Retinal pigment epithelial cell (primary cell): Measurements from ENCODE around the gene CNPPD1.

Experiments used
- DNase-seq: peaks from one replicate; pipeline ENCODE4 v3.0.0-alpha.2; 2010; ENCODE audit warnings: low read depth
- H3K4me3 ChIP-seq: 2 replicates; pipeline ENCODE4 v1.5.1; 2011; ENCODE audit warnings: mild to moderate bottlenecking, low read length, control low read depth, moderate library complexity
- TF ChIP-seq, protein P1 (sequence below): conservative IDR thresholded peaks from 2 replicates; pipeline ENCODE4 v1.5.1; 2011; ENCODE audit warnings: low read depth, low read length, control low read depth, inconsistent platforms

Gene CNPPD1

DNA sequence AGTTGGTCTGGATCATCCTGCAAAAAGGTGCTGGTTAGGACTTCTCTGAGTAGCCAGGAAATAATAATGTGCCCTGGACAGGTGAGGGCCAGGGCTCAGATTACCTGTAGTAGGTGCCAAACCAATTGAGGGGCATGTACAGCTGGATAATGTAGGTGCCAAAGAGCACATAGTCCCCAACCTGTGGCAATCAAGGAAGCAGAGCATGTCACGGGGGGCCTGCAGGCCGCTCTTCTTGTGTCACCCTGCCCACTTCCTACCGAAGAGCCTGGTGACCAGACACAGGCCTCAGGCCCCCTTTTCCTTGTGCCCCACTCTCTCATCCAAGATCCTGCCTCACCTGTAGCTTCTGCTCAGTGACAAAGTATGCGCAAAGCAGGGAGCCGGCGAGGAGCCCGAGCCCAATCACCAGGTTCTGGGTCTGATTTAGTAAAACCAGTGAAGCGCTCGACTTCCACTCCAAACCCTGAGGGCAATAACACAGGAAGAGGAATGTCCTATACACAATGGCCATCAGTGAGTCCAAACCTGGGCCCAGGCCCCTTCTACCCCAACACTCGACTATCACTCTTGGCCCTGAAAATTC is 36.9 kb upstream of the CNPPD1 start:
- no peak overlapping the region for H3K4me3 ChIP-seq
- DNase-seq: no peak
- TF ChIP-seq, protein P1, sequence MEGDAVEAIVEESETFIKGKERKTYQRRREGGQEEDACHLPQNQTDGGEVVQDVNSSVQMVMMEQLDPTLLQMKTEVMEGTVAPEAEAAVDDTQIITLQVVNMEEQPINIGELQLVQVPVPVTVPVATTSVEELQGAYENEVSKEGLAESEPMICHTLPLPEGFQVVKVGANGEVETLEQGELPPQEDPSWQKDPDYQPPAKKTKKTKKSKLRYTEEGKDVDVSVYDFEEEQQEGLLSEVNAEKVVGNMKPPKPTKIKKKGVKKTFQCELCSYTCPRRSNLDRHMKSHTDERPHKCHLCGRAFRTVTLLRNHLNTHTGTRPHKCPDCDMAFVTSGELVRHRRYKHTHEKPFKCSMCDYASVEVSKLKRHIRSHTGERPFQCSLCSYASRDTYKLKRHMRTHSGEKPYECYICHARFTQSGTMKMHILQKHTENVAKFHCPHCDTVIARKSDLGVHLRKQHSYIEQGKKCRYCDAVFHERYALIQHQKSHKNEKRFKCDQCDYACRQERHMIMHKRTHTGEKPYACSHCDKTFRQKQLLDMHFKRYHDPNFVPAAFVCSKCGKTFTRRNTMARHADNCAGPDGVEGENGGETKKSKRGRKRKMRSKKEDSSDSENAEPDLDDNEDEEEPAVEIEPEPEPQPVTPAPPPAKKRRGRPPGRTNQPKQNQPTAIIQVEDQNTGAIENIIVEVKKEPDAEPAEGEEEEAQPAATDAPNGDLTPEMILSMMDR: no peak

DNA sequence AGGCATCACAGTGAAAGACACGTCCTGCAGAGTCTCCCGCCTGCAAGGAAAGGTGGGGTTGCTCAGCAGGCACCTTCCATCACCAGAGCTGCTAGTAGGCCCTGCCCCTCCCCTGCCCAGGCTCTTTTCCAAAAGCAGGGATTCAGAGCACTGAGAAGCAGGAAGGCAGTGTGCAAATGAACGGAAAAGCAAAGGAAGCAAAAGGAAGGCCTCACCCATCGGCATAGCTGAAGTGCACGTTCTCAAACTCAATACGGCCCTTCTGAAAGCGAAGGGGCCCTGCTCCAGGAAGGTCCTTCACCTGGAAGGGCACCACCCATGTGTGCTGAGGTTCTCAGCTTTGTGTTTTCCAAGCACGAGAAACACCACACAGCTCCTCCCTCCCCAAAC is 36.3 kb upstream of the CNPPD1 start:
- H3K4me3 ChIP-seq: no peak overlapping the region
- TF ChIP-seq, protein P1: no peak
- DNase-seq: no peak

DNA sequence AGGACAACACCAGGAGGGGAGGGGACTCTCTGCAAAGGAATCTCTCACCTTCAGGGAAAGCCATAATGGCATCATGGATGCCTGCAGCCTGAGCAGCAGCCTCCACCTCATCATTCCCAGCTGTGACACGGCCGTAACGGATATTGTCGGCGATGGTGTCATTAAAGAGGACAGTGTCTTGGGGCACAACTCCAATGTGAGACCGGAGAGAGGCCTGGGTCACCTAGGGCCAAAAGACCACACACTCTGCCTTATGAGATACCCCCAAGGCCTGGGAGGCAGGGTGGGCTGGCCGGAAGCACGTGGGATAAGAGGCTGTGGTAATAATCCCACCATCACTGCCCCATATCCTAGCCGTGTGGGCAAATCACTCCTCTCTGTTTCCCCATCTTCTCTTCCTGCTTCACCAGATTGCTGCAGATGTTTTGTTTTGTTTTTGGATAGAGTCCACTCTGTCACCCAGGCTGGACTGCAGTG is 34.2 kb upstream of the CNPPD1 start:
- no peak for DNase-seq
- TF ChIP-seq, protein P1: no peak
- no peak overlapping the region for H3K4me3 ChIP-seq

DNA sequence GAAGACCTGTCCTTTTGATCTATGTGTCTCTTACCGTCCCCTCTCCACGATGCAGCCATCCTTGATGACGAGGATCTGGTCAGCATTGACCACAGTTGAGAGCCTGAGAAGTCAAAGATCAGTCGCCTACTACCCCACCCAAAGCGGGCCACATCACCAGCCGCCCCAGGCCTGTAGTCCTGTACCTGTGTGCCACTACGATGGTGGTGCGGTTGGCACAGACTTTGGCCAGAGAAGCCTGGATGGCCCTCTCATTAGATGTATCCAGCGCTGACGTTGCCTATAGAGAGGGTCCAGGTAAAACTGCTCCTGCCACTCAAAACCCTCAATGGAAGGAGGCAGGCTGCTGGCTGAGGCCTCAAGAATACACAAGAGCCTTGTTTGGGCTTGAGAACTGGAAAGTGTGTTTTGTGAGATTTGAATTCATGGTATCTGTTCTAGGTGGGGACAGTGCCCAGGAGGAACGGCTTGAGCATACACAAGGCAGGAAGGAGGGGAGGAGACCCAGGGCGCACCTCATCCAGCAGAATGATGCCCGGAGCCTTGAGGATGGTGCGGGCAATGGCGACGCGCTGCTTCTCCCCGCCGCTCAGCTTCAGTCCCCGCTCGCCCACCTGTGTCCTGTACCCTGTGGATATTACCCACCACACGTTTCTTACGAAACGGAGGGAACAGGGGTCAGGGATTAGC is 33.6 kb upstream of the CNPPD1 start:
- no peak overlapping the region for H3K4me3 ChIP-seq
- TF ChIP-seq, protein P1: no peak
- DNase-seq: no peak

DNA sequence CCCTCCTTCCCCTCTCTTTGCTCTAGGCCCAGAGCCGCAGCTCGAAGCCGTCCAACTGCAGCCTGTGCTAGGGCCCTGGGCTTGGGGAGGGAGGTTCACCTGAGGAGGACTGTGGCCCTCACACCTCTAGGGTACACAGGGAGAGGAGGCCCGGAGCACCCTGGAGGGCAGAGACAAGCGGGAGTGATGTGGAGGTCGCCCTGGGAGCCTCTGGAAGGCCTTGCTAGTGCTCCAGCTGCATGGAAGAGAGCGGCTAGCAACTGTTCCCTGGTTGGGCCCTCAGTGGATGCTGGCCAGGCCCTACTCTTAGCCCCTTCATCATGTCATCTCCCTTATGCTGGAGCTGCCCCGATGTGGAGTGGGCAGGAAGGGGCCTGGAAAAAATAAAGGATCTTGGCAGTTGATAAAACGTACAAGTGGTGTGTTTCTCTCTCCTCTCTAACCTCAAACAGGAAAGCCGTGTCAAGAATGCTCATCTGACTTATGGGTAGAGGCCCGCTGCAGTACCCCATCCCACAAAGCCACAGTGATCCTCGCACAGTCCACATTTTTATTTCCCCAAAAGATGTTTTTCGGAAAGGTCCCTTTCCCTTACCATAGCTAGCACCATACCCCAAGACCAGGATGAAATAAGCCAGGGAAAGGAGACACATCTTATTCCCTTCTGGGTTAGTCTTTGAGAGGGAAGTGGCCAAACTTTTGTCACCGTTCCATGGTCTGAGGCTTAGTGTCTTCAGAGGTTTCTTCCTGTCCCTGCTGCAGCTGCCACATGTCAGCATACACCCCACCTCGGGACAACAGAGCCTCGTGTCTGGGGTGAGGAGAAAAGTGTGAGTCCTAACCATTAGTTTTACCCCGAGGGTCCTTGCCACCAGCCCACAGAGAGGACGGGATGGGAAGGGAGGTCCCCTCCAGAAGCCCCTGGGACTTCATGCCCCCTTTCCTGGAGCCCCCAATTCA is 32.8 kb upstream of the CNPPD1 start:
- DNase-seq: no peak
- TF ChIP-seq, protein P1: no peak
- no peak overlapping the region for H3K4me3 ChIP-seq

DNA sequence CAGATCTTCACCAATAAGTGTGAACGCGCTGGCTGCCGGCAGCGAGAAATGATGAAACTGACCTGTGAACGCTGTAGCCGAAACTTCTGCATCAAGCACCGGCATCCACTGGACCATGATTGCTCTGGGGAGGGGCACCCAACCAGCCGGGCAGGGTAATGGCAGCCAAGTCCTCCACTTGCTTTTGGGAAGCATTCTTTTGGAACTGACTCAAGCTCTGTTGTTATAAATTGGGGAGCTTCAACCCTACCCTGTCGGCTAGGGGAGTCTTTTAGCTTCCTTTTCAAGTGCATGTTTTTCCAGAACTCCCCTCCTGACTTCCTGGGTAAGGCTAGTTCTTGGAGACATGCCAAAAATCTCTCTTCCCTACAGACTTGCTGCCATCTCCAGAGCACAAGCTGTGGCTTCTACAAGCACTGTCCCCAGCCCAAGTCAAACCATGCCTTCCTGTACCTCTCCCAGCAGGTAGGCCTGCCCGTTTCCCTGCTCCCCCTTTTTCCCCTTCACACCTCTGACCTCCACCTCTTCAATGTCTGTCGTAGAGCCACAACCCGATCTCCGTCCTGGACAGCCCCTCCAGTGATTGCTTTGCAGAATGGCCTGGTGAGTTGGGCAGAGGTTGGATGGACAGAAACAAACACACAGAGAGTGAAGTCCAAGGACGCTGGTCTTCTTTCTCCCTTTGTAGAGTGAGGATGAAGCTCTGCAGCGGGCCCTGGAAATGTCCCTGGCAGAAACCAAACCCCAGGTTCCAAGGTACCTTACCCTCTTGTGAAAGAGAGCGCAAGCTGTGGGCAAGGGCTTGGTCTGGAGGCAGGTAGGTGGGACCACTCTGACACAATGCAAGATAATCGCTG is 31.4 kb upstream of the CNPPD1 start:
- no peak overlapping the region for H3K4me3 ChIP-seq
- DNase-seq: no peak
- TF ChIP-seq, protein P1: no peak
